ENCODE data around the gene AMPD2. TPM values are rescaled to one million over a fixed set of nuclear protein-coding genes. Genes with fewer than 3 reads are reported as not detected.

Gene AMPD2
- total RNA-seq, 2 donors from 2014 or later, result 40.1 to 72.3 TPM

- no peaks in the 10 kb centered on the region for H3K9me3 ChIP-seq
- intact Hi-C loops (cut with DNase I), result no loop called here
- H3K27ac ChIP-seq, result no peak overlapping the region
- H3K27me3 ChIP-seq (replicated peaks; ENCODE audit: insufficient read depth), result no peaks in the 10 kb centered on the region
- H3K36me3 ChIP-seq, result no peaks in the 10 kb centered on the region
- no peak for TF ChIP-seq CTCF (IDR thresholded peaks at IDR 0.05)
- TF ChIP-seq POLR2A (IDR thresholded peaks at IDR 0.05), result no peak
- TF ChIP-seq POLR2AphosphoS5 (IDR thresholded peaks at IDR 0.05), result no peak
- no peak overlapping the region for H3K4me3 ChIP-seq
- no peak for DNase-seq (ENCODE audit: low spot score)
- H3K4me1 ChIP-seq (replicated peaks), result no peaks in the 10 kb centered on the region
- WGBS, result 71% methylated on average over 1 of the region's 1 CpG
Measured at GRCh38 chr1:109579491-109579890, 40.1 kb upstream of the AMPD2 start.

DNA sequence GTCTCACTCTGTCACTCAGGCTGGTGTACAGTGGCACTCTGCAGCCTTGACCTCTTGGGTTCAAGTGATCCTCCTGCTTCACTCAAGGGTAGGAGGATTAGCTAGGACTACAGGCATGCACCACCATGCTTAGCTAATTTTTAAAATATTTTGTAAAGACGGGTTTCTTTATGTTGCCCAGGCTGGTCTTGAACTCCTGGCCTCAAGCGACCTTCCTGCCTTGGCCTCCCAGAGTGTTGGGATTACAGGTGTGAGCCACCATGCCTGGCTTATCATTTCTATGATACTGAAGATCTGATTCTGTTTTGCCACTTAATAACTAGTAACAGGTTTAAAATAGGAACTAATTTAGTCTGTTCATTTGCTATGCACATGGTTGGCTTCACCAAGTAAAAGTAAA lies 37.6 kb upstream of the AMPD2 start:
- H3K4me3 ChIP-seq, result no peak overlapping the region
- 83% methylated on average over 2 of the region's 2 CpGs for WGBS
- H3K4me1 ChIP-seq (replicated peaks), result no peaks in the 10 kb centered on the region
- intact Hi-C loops (cut with DNase I), result no loop called here
- H3K27ac ChIP-seq, result no peak overlapping the region
- no peaks in the 10 kb centered on the region for H3K27me3 ChIP-seq (replicated peaks; ENCODE audit: insufficient read depth)
- no peak for DNase-seq (ENCODE audit: low spot score)
- no peaks in the 10 kb centered on the region for H3K9me3 ChIP-seq
- no peak for TF ChIP-seq POLR2AphosphoS5 (IDR thresholded peaks at IDR 0.05)
- no peak for TF ChIP-seq POLR2A (IDR thresholded peaks at IDR 0.05)
- TF ChIP-seq CTCF (IDR thresholded peaks at IDR 0.05), result no peak
- no peaks in the 10 kb centered on the region for H3K36me3 ChIP-seq

- intact Hi-C loops (cut with DNase I), result no loop called here
- DNase-seq (ENCODE audit: low spot score), result no peak
- TF ChIP-seq CTCF (IDR thresholded peaks at IDR 0.05) (no peak), POLR2AphosphoS5 (IDR thresholded peaks at IDR 0.05) (no peak), POLR2A (IDR thresholded peaks at IDR 0.05) (no peak)
- no peaks in the 10 kb centered on the region for H3K4me1 ChIP-seq (replicated peaks)
- H3K27ac ChIP-seq, result no peak overlapping the region
- H3K9me3 ChIP-seq, result no peaks in the 10 kb centered on the region
- no peaks in the 10 kb centered on the region for H3K27me3 ChIP-seq (replicated peaks; ENCODE audit: insufficient read depth)
- no peaks in the 10 kb centered on the region for H3K36me3 ChIP-seq
- no peak overlapping the region for H3K4me3 ChIP-seq
- 76% methylated on average over 1 of the region's 1 CpG for WGBS
Measured at GRCh38 chr1:109584766-109585165, 34.9 kb upstream of the AMPD2 start.

DNA sequence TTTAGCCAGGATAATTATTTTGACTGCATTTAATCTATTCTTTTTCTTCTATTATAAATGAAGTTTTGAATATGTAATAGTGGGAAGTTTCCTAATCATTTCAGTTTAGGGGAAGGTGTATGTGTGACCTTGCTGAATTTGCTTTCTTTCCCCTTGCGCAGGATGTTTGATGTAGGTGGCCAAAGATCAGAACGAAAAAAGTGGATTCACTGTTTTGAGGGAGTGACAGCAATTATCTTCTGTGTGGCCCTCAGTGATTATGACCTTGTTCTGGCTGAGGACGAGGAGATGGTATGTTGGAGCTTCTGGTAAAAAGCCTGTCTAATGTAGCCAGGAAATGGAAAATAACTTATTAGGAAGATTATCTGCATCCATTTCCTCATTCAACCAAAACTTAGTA lies 33.6 kb upstream of the AMPD2 start:
- Histone ChIP-seq H3K27me3 (replicated peaks; ENCODE audit: insufficient read depth) (no peaks in the 10 kb centered on the region), H3K4me1 (replicated peaks) (no peaks in the 10 kb centered on the region), H3K27ac (no peak overlapping the region), H3K4me3 (no peak overlapping the region), H3K9me3 (no peaks in the 10 kb centered on the region), H3K36me3 (no peaks in the 10 kb centered on the region)
- TF ChIP-seq POLR2A (IDR thresholded peaks at IDR 0.05) (no peak), CTCF (IDR thresholded peaks at IDR 0.05) (no peak), POLR2AphosphoS5 (IDR thresholded peaks at IDR 0.05) (no peak)
- no peak for DNase-seq (ENCODE audit: low spot score)
- intact Hi-C loops (cut with DNase I), result no loop called here
- 93% methylated on average over 3 of the region's 3 CpGs for WGBS

GRCh38 chr1:109589177-109589576 lies 30.5 kb upstream of the AMPD2 start:
- WGBS, result 89% methylated on average over 3 of the region's 3 CpGs
- Histone ChIP-seq H3K36me3 (peaks cover 0 to 5% of the 10 kb centered on the region in 2 donors), H3K9me3 (no peaks in the 10 kb centered on the region)

More at GRCh38 chr1:109589177-109589576, 30.5 kb upstream of the AMPD2 start:
- H3K27ac ChIP-seq, result no peak overlapping the region
- no peak for TF ChIP-seq CTCF (IDR thresholded peaks at IDR 0.05)
- no peak for TF ChIP-seq POLR2AphosphoS5 (IDR thresholded peaks at IDR 0.05)
- TF ChIP-seq POLR2A (IDR thresholded peaks at IDR 0.05), result no peak
- H3K27me3 ChIP-seq (replicated peaks; ENCODE audit: insufficient read depth), result no peaks in the 10 kb centered on the region
- DNase-seq (ENCODE audit: low spot score), result no peak
- H3K4me1 ChIP-seq (replicated peaks), result no peaks in the 10 kb centered on the region
- intact Hi-C loops (cut with DNase I), result no loop called here
- H3K4me3 ChIP-seq, result no peak overlapping the region

Data from prostate gland (tissue), 2 donors.